Loucy (cell line): ENCODE results near the gene MYO3A.

Experiments used
- EZH2phosphoT487 ChIP-seq: fragments of 200-600 bp; IDR thresholded peaks from 2 replicates; pipeline ENCODE4 v1.6.1; 2018; ENCODE audit warnings: antibody characterized with exemption, mild to moderate bottlenecking, moderate library complexity, borderline replicate concordance
- TF ChIP-seq, protein P1 (sequence below): fragments of 200-600 bp; sonication (generic); conservative IDR thresholded peaks from 2 replicates; pipeline ENCODE4 v1.5.1; 2014; ENCODE audit warnings: mild to moderate bottlenecking, antibody characterized with exemption, low read length

GRCh38 chr10:26254616-26255015, 320.6 kb downstream of the MYO3A start:
- TF ChIP-seq, protein P1, sequence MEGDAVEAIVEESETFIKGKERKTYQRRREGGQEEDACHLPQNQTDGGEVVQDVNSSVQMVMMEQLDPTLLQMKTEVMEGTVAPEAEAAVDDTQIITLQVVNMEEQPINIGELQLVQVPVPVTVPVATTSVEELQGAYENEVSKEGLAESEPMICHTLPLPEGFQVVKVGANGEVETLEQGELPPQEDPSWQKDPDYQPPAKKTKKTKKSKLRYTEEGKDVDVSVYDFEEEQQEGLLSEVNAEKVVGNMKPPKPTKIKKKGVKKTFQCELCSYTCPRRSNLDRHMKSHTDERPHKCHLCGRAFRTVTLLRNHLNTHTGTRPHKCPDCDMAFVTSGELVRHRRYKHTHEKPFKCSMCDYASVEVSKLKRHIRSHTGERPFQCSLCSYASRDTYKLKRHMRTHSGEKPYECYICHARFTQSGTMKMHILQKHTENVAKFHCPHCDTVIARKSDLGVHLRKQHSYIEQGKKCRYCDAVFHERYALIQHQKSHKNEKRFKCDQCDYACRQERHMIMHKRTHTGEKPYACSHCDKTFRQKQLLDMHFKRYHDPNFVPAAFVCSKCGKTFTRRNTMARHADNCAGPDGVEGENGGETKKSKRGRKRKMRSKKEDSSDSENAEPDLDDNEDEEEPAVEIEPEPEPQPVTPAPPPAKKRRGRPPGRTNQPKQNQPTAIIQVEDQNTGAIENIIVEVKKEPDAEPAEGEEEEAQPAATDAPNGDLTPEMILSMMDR = no peak
- TF ChIP-seq EZH2phosphoT487 = no peak
